Measurements from ENCODE around the gene MGAT4C. TPM values are rescaled to one million over a fixed set of nuclear protein-coding genes. Genes with fewer than 3 reads are reported as not detected.

MGAT4C gene
- total RNA-seq, 1 donor from 2014 or later, result not detected

DNA sequence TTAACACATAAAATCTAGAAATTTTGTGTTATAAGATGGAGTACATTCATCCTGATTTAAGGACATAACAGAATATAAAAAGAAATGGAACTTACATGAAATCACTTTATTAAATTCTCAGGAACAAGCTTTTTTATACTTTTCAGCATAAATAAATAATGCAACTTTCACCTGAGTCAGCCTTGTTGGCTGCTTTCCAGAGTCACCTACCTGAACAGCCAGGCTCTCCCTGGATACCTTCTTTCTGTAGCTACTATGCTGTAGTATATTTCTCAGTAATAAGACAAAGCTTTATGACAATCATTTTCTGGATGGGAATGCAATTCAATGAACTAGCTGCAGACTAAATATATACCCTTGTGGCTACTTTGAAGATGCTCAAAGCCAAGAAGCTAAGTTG is 270.2 kb downstream of the MGAT4C start:
- Histone ChIP-seq H3K4me2 (no peak overlapping the region), H3F3A (ENCODE audit: low read depth) (no peaks in the 10 kb centered on the region), H3K9ac (no peak overlapping the region), H3K9me3 (ENCODE audit: low read depth) (no peaks in the 10 kb centered on the region), H3K4me3 (no peak overlapping the region), H3K79me2 (ENCODE audit: low read depth) (no peaks in the 10 kb centered on the region), H3K36me3 (no peaks in the 10 kb centered on the region), H3K27me3 (no peaks in the 10 kb centered on the region), H4K20me1 (ENCODE audit: low read depth) (no peaks in the 10 kb centered on the region), H3K4me1 (no peaks in the 10 kb centered on the region), H2AFZ (replicated peaks) (no peak overlapping the region), H3K27ac (no peak overlapping the region)
- TF ChIP-seq EZH2phosphoT487 (IDR thresholded peaks at IDR 0.05), result no peak
- TF ChIP-seq, protein P1, sequence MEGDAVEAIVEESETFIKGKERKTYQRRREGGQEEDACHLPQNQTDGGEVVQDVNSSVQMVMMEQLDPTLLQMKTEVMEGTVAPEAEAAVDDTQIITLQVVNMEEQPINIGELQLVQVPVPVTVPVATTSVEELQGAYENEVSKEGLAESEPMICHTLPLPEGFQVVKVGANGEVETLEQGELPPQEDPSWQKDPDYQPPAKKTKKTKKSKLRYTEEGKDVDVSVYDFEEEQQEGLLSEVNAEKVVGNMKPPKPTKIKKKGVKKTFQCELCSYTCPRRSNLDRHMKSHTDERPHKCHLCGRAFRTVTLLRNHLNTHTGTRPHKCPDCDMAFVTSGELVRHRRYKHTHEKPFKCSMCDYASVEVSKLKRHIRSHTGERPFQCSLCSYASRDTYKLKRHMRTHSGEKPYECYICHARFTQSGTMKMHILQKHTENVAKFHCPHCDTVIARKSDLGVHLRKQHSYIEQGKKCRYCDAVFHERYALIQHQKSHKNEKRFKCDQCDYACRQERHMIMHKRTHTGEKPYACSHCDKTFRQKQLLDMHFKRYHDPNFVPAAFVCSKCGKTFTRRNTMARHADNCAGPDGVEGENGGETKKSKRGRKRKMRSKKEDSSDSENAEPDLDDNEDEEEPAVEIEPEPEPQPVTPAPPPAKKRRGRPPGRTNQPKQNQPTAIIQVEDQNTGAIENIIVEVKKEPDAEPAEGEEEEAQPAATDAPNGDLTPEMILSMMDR (IDR thresholded peaks at IDR 0.05), result no peak
- no peak for TF ChIP-seq EZH2 (IDR thresholded peaks at IDR 0.05)
- H3K4me1 Mint-ChIP-seq, result no peaks in the 10 kb centered on the region
- H3K36me3 Mint-ChIP-seq, result no peaks in the 10 kb centered on the region
- no peaks in the 10 kb centered on the region for H3K9me3 Mint-ChIP-seq
- H3K27me3 Mint-ChIP-seq (ENCODE audit: insufficient read depth, low read depth), result no peaks in the 10 kb centered on the region
- no peak overlapping the region for H3K27ac Mint-ChIP-seq
- no peak overlapping the region for H3K4me3 Mint-ChIP-seq
- DNase-seq (ENCODE audit: low spot score), result no peak

- TF ChIP-seq, protein P1 (IDR thresholded peaks at IDR 0.05), result no peak
- TF ChIP-seq EZH2 (IDR thresholded peaks at IDR 0.05), result no peak
- no peak for TF ChIP-seq EZH2phosphoT487 (IDR thresholded peaks at IDR 0.05)
Observed at GRCh38 chr12:85983601-85984000, 272.6 kb downstream of the MGAT4C start.

DNA sequence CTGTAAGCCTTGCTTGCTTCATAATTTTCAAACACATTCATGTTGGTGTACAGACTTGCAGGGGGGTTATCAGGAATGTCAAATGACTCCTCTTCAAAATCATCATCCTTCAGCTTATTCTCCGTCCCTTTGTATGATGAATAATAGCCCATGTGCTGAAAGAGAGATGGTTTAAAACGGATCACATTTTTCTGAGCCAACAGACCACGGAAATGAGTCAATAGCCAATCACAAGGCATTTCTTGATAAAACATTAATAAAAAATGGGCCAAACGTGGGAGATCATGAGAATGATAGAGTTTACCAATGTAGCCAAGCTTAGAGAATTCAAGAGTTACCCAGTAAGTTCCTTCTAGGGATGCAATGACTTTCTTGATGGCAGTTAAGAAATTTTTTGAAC is 276.6 kb downstream of the MGAT4C start:
- DNase-seq (ENCODE audit: low spot score), result no peak
- H3F3A ChIP-seq (ENCODE audit: low read depth), result no peaks in the 10 kb centered on the region
- no peaks in the 10 kb centered on the region for H3K36me3 ChIP-seq
- Mint-ChIP-seq H3K4me3 (no peak overlapping the region), H3K36me3 (no peaks in the 10 kb centered on the region), H3K27ac (no peak overlapping the region), H3K9me3 (no peaks in the 10 kb centered on the region), H3K4me1 (no peaks in the 10 kb centered on the region), H3K27me3 (ENCODE audit: insufficient read depth, low read depth) (no peaks in the 10 kb centered on the region)
- no peak overlapping the region for H2AFZ ChIP-seq (replicated peaks)
- H3K79me2 ChIP-seq (ENCODE audit: low read depth), result no peaks in the 10 kb centered on the region
- H3K9me3 ChIP-seq (ENCODE audit: low read depth), result no peaks in the 10 kb centered on the region
- no peaks in the 10 kb centered on the region for H4K20me1 ChIP-seq (ENCODE audit: low read depth)
- no peak overlapping the region for H3K27ac ChIP-seq
- H3K27me3 ChIP-seq, result no peaks in the 10 kb centered on the region
- H3K4me3 ChIP-seq, result no peak overlapping the region
- no peak overlapping the region for H3K9ac ChIP-seq
- H3K4me2 ChIP-seq, result no peak overlapping the region
- TF ChIP-seq EZH2 (IDR thresholded peaks at IDR 0.05) (no peak), EZH2phosphoT487 (IDR thresholded peaks at IDR 0.05) (no peak)
- TF ChIP-seq, protein P1 (IDR thresholded peaks at IDR 0.05), result no peak
- no peaks in the 10 kb centered on the region for H3K4me1 ChIP-seq

More at GRCh38 chr12:85983601-85984000, 272.6 kb downstream of the MGAT4C start:
- DNase-seq (ENCODE audit: low spot score), result no peak
- Histone ChIP-seq H3K36me3 (no peaks in the 10 kb centered on the region), H3K4me3 (no peak overlapping the region), H3K27ac (no peak overlapping the region), H3K9ac (no peak overlapping the region), H3K4me1 (no peaks in the 10 kb centered on the region), H3K27me3 (no peaks in the 10 kb centered on the region), H3K9me3 (ENCODE audit: low read depth) (no peaks in the 10 kb centered on the region), H3F3A (ENCODE audit: low read depth) (no peaks in the 10 kb centered on the region), H3K79me2 (ENCODE audit: low read depth) (no peaks in the 10 kb centered on the region), H4K20me1 (ENCODE audit: low read depth) (no peaks in the 10 kb centered on the region), H3K4me2 (no peak overlapping the region), H2AFZ (replicated peaks) (no peak overlapping the region)
- H3K36me3 Mint-ChIP-seq, result no peaks in the 10 kb centered on the region
- no peaks in the 10 kb centered on the region for H3K27me3 Mint-ChIP-seq (ENCODE audit: insufficient read depth, low read depth)
- H3K4me3 Mint-ChIP-seq, result no peak overlapping the region
- no peaks in the 10 kb centered on the region for H3K4me1 Mint-ChIP-seq
- no peaks in the 10 kb centered on the region for H3K9me3 Mint-ChIP-seq
- no peak overlapping the region for H3K27ac Mint-ChIP-seq
